ENCODE measurements around the gene ABITRAM. TPM values are rescaled to one million over a fixed set of nuclear protein-coding genes. Genes with fewer than 3 reads are reported as not detected.

The ABITRAM gene, protein sequence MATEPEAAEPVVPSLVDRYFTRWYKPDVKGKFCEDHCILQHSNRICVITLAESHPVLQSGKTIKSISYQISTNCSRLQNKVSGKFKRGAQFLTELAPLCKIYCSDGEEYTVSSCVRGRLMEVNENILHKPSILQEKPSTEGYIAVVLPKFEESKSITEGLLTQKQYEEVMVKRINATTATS
- total RNA-seq = 8.1 and 8.5 TPM in 2 replicates

DNA sequence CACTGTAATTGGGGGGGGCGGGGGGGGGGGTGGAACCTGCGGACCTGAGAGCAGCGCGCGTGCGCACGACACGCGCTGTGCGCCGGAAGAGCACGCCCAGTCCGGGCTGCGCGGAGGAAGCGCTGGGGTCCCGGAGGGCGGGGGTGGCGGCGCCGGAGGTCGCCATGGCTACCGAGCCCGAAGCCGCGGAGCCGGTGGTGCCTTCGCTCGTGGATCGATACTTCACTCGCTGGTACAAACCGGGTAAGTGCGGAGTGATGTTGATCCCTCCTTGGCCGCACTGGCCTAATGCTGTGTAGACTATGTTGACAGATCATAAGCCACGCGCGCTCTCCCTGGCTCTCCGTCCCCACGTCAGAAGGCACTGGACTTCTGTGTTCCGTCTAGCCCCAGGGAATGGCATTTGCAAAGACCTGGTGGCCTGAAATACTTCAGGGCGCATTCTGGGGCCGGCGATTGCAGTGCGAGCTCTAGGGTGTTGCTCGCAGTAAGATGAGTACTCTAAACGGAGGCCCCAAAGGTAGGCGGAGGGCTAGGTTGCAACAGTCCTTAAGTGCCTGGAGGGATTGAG is at the start of gene ABITRAM:
ABITRAM (plus strand) TSS at position 78 of the 571 bp plus-strand sequence; CDS start at position 165, 87 bp downstream.

DNA sequence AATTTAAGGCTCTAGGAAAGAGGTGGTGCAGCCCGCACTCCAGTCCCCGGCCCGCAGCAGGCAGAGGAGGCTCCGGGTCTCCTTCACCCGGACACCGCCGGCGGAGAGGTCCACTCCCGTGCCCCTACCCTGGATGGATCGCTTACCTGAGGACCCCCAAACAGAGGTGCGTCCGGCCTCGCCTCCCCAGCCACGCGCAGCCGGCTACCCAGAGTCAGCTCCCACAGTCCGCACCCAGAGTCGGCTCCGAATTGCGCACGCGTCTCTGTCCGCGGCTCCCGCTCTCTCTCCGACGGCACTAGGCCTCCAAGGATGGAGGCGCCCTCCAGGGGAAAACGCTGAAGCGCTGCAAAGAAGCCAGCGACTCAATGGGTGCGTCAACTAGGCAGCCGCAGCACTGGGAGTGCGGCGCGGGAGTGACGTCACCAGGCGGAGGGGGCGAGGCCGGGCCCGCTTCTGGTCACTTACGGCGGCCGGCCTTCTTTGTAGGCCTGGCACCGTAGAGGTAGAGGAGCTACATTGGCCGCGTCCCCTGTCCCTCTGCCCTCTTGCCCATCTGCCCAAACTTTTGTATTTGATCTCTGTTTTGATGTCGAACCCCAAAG is 380 bp upstream of the ABITRAM start, which contains the start of gene ELP1:
ELP1 (minus strand) TSS at position 407 of the 605 bp plus-strand sequence. CDS start 2,978 bp downstream, outside the sequence.

Other genes with a start within 250 kb of the ABITRAM start
- gene ACTL7B, start 78.4 kb upstream of the ABITRAM start, total RNA-seq = not detected in 2 replicates
- gene ACTL7A, start 72.1 kb upstream of the ABITRAM start, total RNA-seq = not detected in 2 replicates
- 10.1 and 20.3 TPM in 2 replicates for gene ELP1, start 276 bp upstream of the ABITRAM start, total RNA-seq
- 13.7 and 48.1 TPM in 2 replicates for gene CTNNAL1, start 79.1 kb downstream of the ABITRAM start, total RNA-seq
- 29.0 and 36.2 TPM in 2 replicates for gene TMEM245, start 185.5 kb downstream of the ABITRAM start, total RNA-seq
- 0.13 and 1.8 TPM in 2 replicates for gene FRRS1L, start 232.8 kb downstream of the ABITRAM start, total RNA-seq

Measured in epithelial cell of alveolus of lung (primary cell).